ENCODE data around the gene RBM22. TPM values are rescaled to one million over a fixed set of nuclear protein-coding genes. Genes with fewer than 3 reads are reported as not detected.
A peak's percentile ranks its signal among the peaks of the same experiment; 100 is the strongest.

RBM22 gene
- total RNA-seq, 4 donors from 2014 or later: 20.8 to 31.3 (median 22.7) TPM

GRCh38 chr5:150656191-150657132, 44.4 kb downstream of the RBM22 start:
- 34% methylated on average over 6 of the region's 99 CpGs for WGBS

DNA sequence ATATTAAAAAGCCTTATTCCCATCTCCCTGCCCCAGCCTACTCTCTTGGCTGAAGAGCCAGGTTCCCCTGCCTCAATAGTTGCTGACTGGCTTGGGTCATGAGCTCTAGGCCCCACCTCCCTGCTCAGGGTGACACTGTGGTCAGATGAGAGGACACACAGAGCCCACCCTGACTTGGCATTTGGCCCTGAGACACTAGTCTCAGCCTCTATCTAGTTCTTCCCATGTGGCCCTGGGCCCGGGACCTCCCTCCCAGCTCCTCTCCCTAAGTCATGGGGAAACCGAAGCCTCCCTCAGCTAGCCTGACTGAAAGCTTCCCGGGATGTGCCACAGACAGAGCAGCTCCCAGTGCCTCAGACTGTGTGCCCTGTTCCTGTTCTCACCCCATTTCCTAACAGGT, 45.6 kb downstream of the RBM22 start:
- Histone ChIP-seq H3K36me3 (peaks cover 0 to 33% (median 10%) of the 10 kb centered on the region in 4 donors), H3K27ac (replicated peaks in 1 of 4) (no peak overlapping the region), H3K4me3 (no peak overlapping the region), H3K4me1 (peaks cover 54 to 72% (median 66%) of the 10 kb centered on the region in 4 donors), H3K27me3 (no peaks in the 10 kb centered on the region), H3K9me3 (no peaks in the 10 kb centered on the region)
- TF ChIP-seq CTCF (IDR thresholded peaks at IDR 0.05): no peak
- TF ChIP-seq EP300 (IDR thresholded peaks at IDR 0.05): no peak
- TF ChIP-seq POLR2AphosphoS5 (IDR thresholded peaks at IDR 0.05): no peak
- intact Hi-C loops (cut with DNase I): loop anchor here (5.0 kb wide), 1 partner anchor 198 kb away; no protein-coding TSS in a partner anchor
- DNase-seq (ENCODE audit: extremely low spot score): no peak
- 60% methylated on average over 1 of the region's 3 CpGs for WGBS

More at GRCh38 chr5:150656191-150657132, 44.4 kb downstream of the RBM22 start:
- Histone ChIP-seq H3K9me3 (no peaks in the 10 kb centered on the region), H3K27me3 (no peaks in the 10 kb centered on the region), H3K27ac (replicated peaks in 1 of 4) (peak overlapping the region; percentile 76 to 81 (median 76)), H3K4me1 (peaks cover 61 to 75% (median 67%) of the 10 kb centered on the region in 4 donors), H3K4me3 (peak overlapping the region; percentile 59 to 74 (median 62)), H3K36me3 (peaks cover 0 to 23% (median 0%) of the 10 kb centered on the region in 4 donors)
- TF ChIP-seq POLR2AphosphoS5 (IDR thresholded peaks at IDR 0.05): peak in 1 of 2 donors; percentile 56
- TF ChIP-seq POLR2A (IDR thresholded peaks at IDR 0.05; ENCODE audit: low read depth): peak; percentile 12
- TF ChIP-seq CTCF (IDR thresholded peaks at IDR 0.05): peak; percentile 60 to 85 (median 79)
- no peak for TF ChIP-seq EP300 (IDR thresholded peaks at IDR 0.05)
- intact Hi-C loops (cut with DNase I): loop anchor here (1.0 to 5.0 kb wide), 3 partner anchors 68 to 199 kb away; no protein-coding TSS in a partner anchor
- no peak for DNase-seq (ENCODE audit: extremely low spot score)

DNA sequence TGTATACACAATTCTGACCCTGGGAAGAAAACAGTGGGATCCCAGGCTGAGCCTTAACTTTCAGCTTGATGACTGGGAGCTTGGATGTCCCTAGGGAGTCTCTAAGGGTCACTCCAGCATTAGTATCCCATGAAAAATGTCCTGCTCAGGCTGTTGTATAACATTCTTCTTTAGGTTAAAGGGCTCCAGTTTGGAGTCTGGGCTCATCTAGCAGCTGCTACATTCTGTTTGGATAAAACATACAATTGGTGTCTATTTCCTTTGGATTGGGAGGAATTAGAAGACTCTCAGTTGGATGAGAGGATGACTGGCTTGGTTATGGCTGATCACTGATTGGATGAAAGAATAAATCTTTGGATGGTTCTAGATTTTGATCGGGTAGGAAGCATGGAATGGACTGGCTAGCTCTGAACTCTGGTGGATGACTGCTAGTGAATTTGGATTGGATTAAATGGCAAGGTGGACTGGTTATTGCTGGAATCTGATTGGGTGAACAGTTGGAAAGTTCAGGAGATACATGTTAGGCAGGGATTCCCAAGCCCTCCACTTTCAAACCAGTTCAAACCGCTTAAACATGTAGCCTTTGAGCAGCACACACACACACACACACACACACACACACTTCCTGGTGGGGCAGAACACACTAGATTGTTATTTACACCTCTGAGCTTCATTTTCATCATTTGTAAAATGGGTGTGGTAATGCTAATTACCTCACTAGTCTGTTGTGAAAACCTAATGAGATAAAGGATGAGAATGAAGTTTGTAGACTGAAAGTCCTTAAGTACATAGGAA, 46.9 kb downstream of the RBM22 start:
- Histone ChIP-seq H3K36me3 (peaks cover 7 to 46% (median 23%) of the 10 kb centered on the region in 4 donors), H3K27me3 (no peaks in the 10 kb centered on the region), H3K4me1 (peaks cover 54 to 77% (median 71%) of the 10 kb centered on the region in 4 donors), H3K9me3 (no peaks in the 10 kb centered on the region), H3K4me3 (no peak overlapping the region), H3K27ac (replicated peaks in 1 of 4) (peak overlapping the region in 3 of 4 donors; percentile 1 to 20 (median 10))
- no peak for DNase-seq (ENCODE audit: extremely low spot score)
- WGBS: 68% methylated on average over 2 of the region's 2 CpGs
- TF ChIP-seq CTCF (IDR thresholded peaks at IDR 0.05): no peak
- no peak for TF ChIP-seq EP300 (IDR thresholded peaks at IDR 0.05)
- TF ChIP-seq POLR2AphosphoS5 (IDR thresholded peaks at IDR 0.05): no peak
- no peak for TF ChIP-seq POLR2A (IDR thresholded peaks at IDR 0.05; ENCODE audit: low read depth)
- intact Hi-C loops (cut with DNase I): no loop called here

GRCh38 chr5:150653145-150653761, 47.6 kb downstream of the RBM22 start:
- H3K4me1 ChIP-seq: peaks cover 55 to 77% (median 72%) of the 10 kb centered on the region in 4 donors
- no peaks in the 10 kb centered on the region for H3K27me3 ChIP-seq
- H3K4me3 ChIP-seq: no peak overlapping the region
- intact Hi-C loops (cut with DNase I): no loop called here
- 81% methylated on average over 3 of the region's 5 CpGs for WGBS
- no peak for DNase-seq (ENCODE audit: extremely low spot score)
- peaks cover 13 to 53% (median 30%) of the 10 kb centered on the region in 4 donors for H3K36me3 ChIP-seq
- no peaks in the 10 kb centered on the region for H3K9me3 ChIP-seq
- TF ChIP-seq POLR2A (IDR thresholded peaks at IDR 0.05; ENCODE audit: low read depth) (no peak), POLR2AphosphoS5 (IDR thresholded peaks at IDR 0.05) (no peak), CTCF (IDR thresholded peaks at IDR 0.05) (no peak), EP300 (IDR thresholded peaks at IDR 0.05) (no peak)
- peak overlapping the region in 3 of 4 donors; percentile 1 to 30 (median 20) for H3K27ac ChIP-seq (replicated peaks in 1 of 4)

Measured in esophagus muscularis mucosa (tissue), 4 donors.